Endothelial cell of umbilical vein (primary cell): ENCODE measurements around the gene SPSB1. TPM values are rescaled to one million over a fixed set of nuclear protein-coding genes. Genes with fewer than 3 reads are reported as not detected.

ENCODE experiments used
- BruUV-seq: library from RNA; stranded (reverse); fragments of 400-500 nt; replicated peaks from 2 replicates; lab custom pipeline; 2021; lab: Mats Ljungman, UMichigan
- CTCF ChIA-PET: fragments of 300-600, 350-600 bp; sonication (Branson Sonifier 250); formaldehyde crosslinking; loops from one replicate; lab custom pipeline; 2021; ENCODE audit warnings: antibody characterized with exemption, inconsistent platforms; lab: Charles Lee
- POLR2A ChIA-PET: fragments of 300-600, 350-600 bp; sonication (Branson Sonifier 250); formaldehyde crosslinking; loops from one replicate; lab custom pipeline; 2021; ENCODE audit warnings: antibody characterized with exemption, inconsistent platforms; lab: Charles Lee
- DNase-seq: peaks from one replicate; pipeline ENCODE4 v3.0.0-alpha.2; 2011; ENCODE audit warnings: low read depth, low spot score
- FAIRE-seq: peaks from 2 replicates; lab custom pipeline; 2011; peaks lifted over from hg19 to GRCh38; lab: Jason Lieb, UNC
- H2AFZ ChIP-seq: 2 replicates; pipeline ENCODE4 v1.6.0; 2012; ENCODE audit warnings: low read depth, low read length, control low read depth, inconsistent platforms
- H3K27ac ChIP-seq: 2 replicates; pipeline ENCODE4 v1.5.1; 2011; ENCODE audit warnings: low read depth, mild to moderate bottlenecking, control low read depth, low read length, moderate library complexity; ENCODE audit not compliant: insufficient read depth
- H3K27me3 ChIP-seq, 2 experiments: 2 replicates each; pipeline versions ENCODE4 v1.6.0 to v1.6.1; 2011; ENCODE audit warnings: low read length in 2 of 2, mixed read lengths in 1 of 2; ENCODE audit not compliant: control insufficient read depth in 2 of 2, insufficient read depth in 2 of 2
- H3K36me3 ChIP-seq, 2 experiments: 2 replicates in 1 of 2; 3 replicates in 1 of 2; pipeline ENCODE4 v1.5.1; 2011; ENCODE audit warnings: low read length in 2 of 2, mild to moderate bottlenecking in 1 of 2, moderate library complexity in 1 of 2; ENCODE audit not compliant: control insufficient read depth in 2 of 2, insufficient read depth in 2 of 2; ENCODE audit errors: extremely low read depth in 1 of 2
- H3K4me1 ChIP-seq: 3 replicates; pipeline ENCODE4 v1.5.1; 2011; ENCODE audit warnings: mild to moderate bottlenecking, low read length; ENCODE audit not compliant: control insufficient read depth, insufficient read depth; ENCODE audit errors: extremely low read depth
- H3K4me2 ChIP-seq: 2 replicates; pipeline ENCODE4 v1.6.1; 2011; ENCODE audit warnings: low read length, control low read depth, mixed read lengths; ENCODE audit not compliant: insufficient read depth
- H3K4me3 ChIP-seq, 3 experiments: fragments of 200-600 bp in 1 of 3; sonication (generic), shearing (Covaris generic) in 1 of 3; replicated peaks in 1 of 3; 2 replicates each; pipeline ENCODE4 v1.5.1; 2011 to 2016; ENCODE audit warnings: control low read depth in 3 of 3, low read length in 3 of 3, mild to moderate bottlenecking in 2 of 3, inconsistent platforms in 1 of 3, low read depth in 1 of 3, moderate library complexity in 1 of 3; ENCODE audit not compliant: insufficient read depth in 1 of 3
- H3K79me2 ChIP-seq: 2 replicates; pipeline ENCODE4 v1.6.0; 2012; ENCODE audit warnings: low read length, inconsistent platforms; ENCODE audit not compliant: control insufficient read depth, insufficient read depth
- H3K9ac ChIP-seq: replicated peaks from 2 replicates; pipeline ENCODE3; 2011; ENCODE audit warnings: low read length, control low read depth; ENCODE audit not compliant: insufficient read depth; ENCODE audit errors: extremely low read depth
- H3K9me1 ChIP-seq: replicated peaks from 3 replicates; pipeline ENCODE4 v1.6.0; 2011; ENCODE audit warnings: mild to moderate bottlenecking, low read length; ENCODE audit not compliant: control insufficient read depth, insufficient read depth; ENCODE audit errors: extremely low read depth
- H3K9me3 ChIP-seq: replicated peaks from 2 replicates; pipeline ENCODE4 v1.5.1; 2012; ENCODE audit warnings: low read length, inconsistent platforms; ENCODE audit not compliant: control insufficient read depth, insufficient read depth
- H4K20me1 ChIP-seq: replicated peaks from 2 replicates; pipeline ENCODE3; 2011; ENCODE audit warnings: mild to moderate bottlenecking, low read length; ENCODE audit not compliant: control insufficient read depth, insufficient read depth; ENCODE audit errors: extremely low read depth
- CTCF ChIP-seq, 2 donors: IDR thresholded peaks; 1 replicate in 1 of 2; 2 replicates in 1 of 2; pipeline ENCODE4 v1.5.1; 2011; ENCODE audit warnings: low read length in 2 of 2, mild to moderate bottlenecking in 2 of 2, moderate library complexity in 2 of 2, control low read depth in 1 of 2, inconsistent platforms in 1 of 2, low read depth in 1 of 2; ENCODE audit not compliant: insufficient read depth in 1 of 2; ENCODE audit errors: extremely low read depth in 1 of 2
- FOS ChIP-seq: IDR thresholded peaks from 2 replicates; pipeline ENCODE4 v1.6.1; 2011; ENCODE audit warnings: mild to moderate bottlenecking, low read length, moderate library complexity, borderline replicate concordance; ENCODE audit not compliant: insufficient read depth
- POLR2A ChIP-seq: IDR thresholded peaks from 2 replicates; pipeline ENCODE4 v1.6.1; 2012; ENCODE audit warnings: low read depth, mild to moderate bottlenecking, control low read depth, low read length
- POLR2AphosphoS5 ChIP-seq: IDR thresholded peaks from 2 replicates; pipeline ENCODE4 v1.6.1; 2012; ENCODE audit warnings: low read depth, mild to moderate bottlenecking, control low read depth, low read length, moderate library complexity; ENCODE audit not compliant: insufficient read depth
- dilution Hi-C: fragments of 300-500 bp; cut with MboI; formaldehyde crosslinking; loops from one replicate; pipeline ENCODE4 v1.15.0; 2019; ENCODE audit warnings: low sequenced_read_pairs; ENCODE audit not compliant: extremely low pct_ligation_motif_present
- intact Hi-C: fragments of 100-400 bp; cut with micrococcal nuclease; formaldehyde crosslinking; loops from one replicate; pipeline ENCODE4 v1.10.0; 2022
- polyA plus RNA-seq, 4 experiments: library from polyadenylated mRNA; depleted of rRNA in 3 of 4; stranded (reverse) in 3 of 4; unstranded in 1 of 4; fragments of >200 nt; gene quantifications; 2 replicates each; pipeline versions ENCODE4 v1.2.1 to v1.2.3, GENCODE V29; 2011 to 2012; ENCODE audit warnings: missing spikeins in 1 of 4
- total RNA-seq: library from RNA; stranded (reverse); gene quantifications from 2 replicates; pipeline ENCODE4 v1.2.3, GENCODE V29; 2021

Gene SPSB1
- total and polyA plus RNA-seq, 2 donors (not counting 3 experiments of a cell fraction or from before 2014, with no cell fraction given), result 41.9 to 61.2 TPM

GRCh38 chr1:9400425-9401079 lies 107.9 kb downstream of the SPSB1 start:
- peak overlapping the region; percentile 88 for H3K9ac ChIP-seq
- peak; percentile 68 for DNase-seq
- no peaks in the 10 kb centered on the region for H3K9me1 ChIP-seq
- no peaks in the 10 kb centered on the region for H4K20me1 ChIP-seq
- no peak overlapping the region for H2AFZ ChIP-seq
- TF ChIP-seq POLR2A (no peak), CTCF (IDR thresholded peaks at IDR 0.05; ENCODE audit: extremely low read depth in 1 of 2, insufficient read depth in 1 of 2, low read depth in 1 of 2, low read length in 2 of 2) (peak in 1 of 2 donors; percentile 17), POLR2AphosphoS5 (peak; percentile 54)
- H3K4me1 ChIP-seq, result peaks cover 59% of the 10 kb centered on the region
- no peak overlapping the region for H3K4me3 ChIP-seq
- FAIRE-seq, result no peak
- H3K79me2 ChIP-seq, result no peaks in the 10 kb centered on the region
- H3K36me3 ChIP-seq, result no peaks in the 10 kb centered on the region
- ChIA-PET CTCF (interaction anchor here (0.9 to 5.3 kb wide), 20 partner anchors 8 to 166 kb away, joined by 3 to 49 read pairs (median 6); partner anchors contain the start of genes H6PD and SPSB1), POLR2A (interaction anchor here (0.9 kb wide), 2 partner anchors 10 to 112 kb away, joined by 3 to 4 read pairs; no protein-coding TSS in a partner anchor)
- no peaks in the 10 kb centered on the region for H3K27me3 ChIP-seq
- dilution Hi-C loops (no loop called here), intact Hi-C loops (loop anchor here (1.0 to 2.0 kb wide), 2 partner anchors 62 to 83 kb away; no protein-coding TSS in a partner anchor)
- BruUV-seq, result no TSS peak
- peak overlapping the region; percentile 98 for H3K27ac ChIP-seq
- H3K9me3 ChIP-seq, result no peaks in the 10 kb centered on the region
- peak overlapping the region; percentile 28 for H3K4me2 ChIP-seq

- intact Hi-C loops (loop anchor here (2.0 kb wide), 1 partner anchor 62 kb away; no protein-coding TSS in a partner anchor), dilution Hi-C loops (no loop called here)
- H3K9ac ChIP-seq, result peak overlapping the region; percentile 88
- H3K36me3 ChIP-seq, result no peaks in the 10 kb centered on the region
- H4K20me1 ChIP-seq, result no peaks in the 10 kb centered on the region
- ChIA-PET POLR2A (interaction anchor here (1.3 kb wide), 1 partner anchor 12 kb away, joined by 6 read pairs; no protein-coding TSS in a partner anchor), CTCF (interaction anchor here (1.0 to 5.3 kb wide), 17 partner anchors 8 to 167 kb away, joined by 3 to 49 read pairs (median 7); partner anchors contain the start of gene H6PD)
- H3K79me2 ChIP-seq, result no peaks in the 10 kb centered on the region
- TSS peak; percentile 51 for BruUV-seq
- no peak for TF ChIP-seq FOS
- TF ChIP-seq POLR2A, result no peak
- H2AFZ ChIP-seq, result no peak overlapping the region
- peak overlapping the region; percentile 12 for H3K4me2 ChIP-seq
- H3K4me1 ChIP-seq, result peaks cover 59% of the 10 kb centered on the region
- no peaks in the 10 kb centered on the region for H3K27me3 ChIP-seq
- H3K27ac ChIP-seq, result peak overlapping the region; percentile 98
- DNase-seq (no peak), FAIRE-seq (no peak)
- H3K9me1 ChIP-seq, result no peaks in the 10 kb centered on the region
- H3K9me3 ChIP-seq, result no peaks in the 10 kb centered on the region
- no peak overlapping the region for H3K4me3 ChIP-seq
Observed at GRCh38 chr1:9401080-9401453, 108.4 kb downstream of the SPSB1 start.
